OCI-LY7 (cell line): ENCODE results near the gene PLCL1. TPM values are rescaled to one million over a fixed set of nuclear protein-coding genes. Genes with fewer than 3 reads are reported as not detected.
A peak's percentile ranks its signal among the peaks of the same experiment; 100 is the strongest.

ENCODE experiments used
- BruUV-seq: library from RNA; stranded (reverse); fragments of 400-500 nt; replicated peaks from 2 replicates; lab custom pipeline; 2021; lab: Mats Ljungman, UMichigan
- CTCF ChIA-PET: fragments of 300-600 bp; sonication (Branson Sonifier 250); formaldehyde crosslinking; loops from one replicate; lab custom pipeline; 2022; ENCODE audit warnings: antibody characterized with exemption; ENCODE audit not compliant: unreplicated experiment; lab: Charles Lee
- POLR2A ChIA-PET: fragments of 300-600 bp; sonication (Branson Sonifier 250); formaldehyde crosslinking; loops from one replicate; lab custom pipeline; 2022; ENCODE audit warnings: antibody characterized with exemption; lab: Charles Lee
- DNase-seq: peaks from one replicate; pipeline ENCODE4 v3.0.0-alpha.2; 2015; ENCODE audit warnings: low spot score
- H2AFZ ChIP-seq: fragments of 200-600 bp; sonication (generic), shearing (Covaris generic); 2 replicates; pipeline ENCODE4 v1.6.1; 2014; ENCODE audit warnings: mild to moderate bottlenecking, antibody characterized with exemption, low read length, moderate library complexity
- H3K27ac ChIP-seq: fragments of 200-600 bp; sonication (generic); 2 replicates; pipeline ENCODE4 v1.5.1; 2014; ENCODE audit warnings: mixed run types, low read depth, mild to moderate bottlenecking, moderate library complexity, low read length, inconsistent platforms; ENCODE audit not compliant: poor library complexity, severe bottlenecking
- H3K36me3 ChIP-seq: fragments of 200-600 bp; sonication (generic); 2 replicates; pipeline ENCODE4 v1.6.1; 2014; ENCODE audit warnings: mild to moderate bottlenecking, antibody characterized with exemption, low read length, moderate library complexity, mixed read lengths; ENCODE audit not compliant: insufficient read depth
- H3K4me1 ChIP-seq: fragments of 200-600 bp; sonication (generic); 2 replicates; pipeline ENCODE4 v1.5.1; 2014; ENCODE audit warnings: mild to moderate bottlenecking, low read length; ENCODE audit not compliant: insufficient read depth, poor library complexity, severe bottlenecking
- H3K4me2 ChIP-seq: fragments of 200-600 bp; sonication (generic); 2 replicates; pipeline ENCODE4 v1.6.1; 2014; ENCODE audit warnings: mild to moderate bottlenecking, low read length
- H3K4me3 ChIP-seq: fragments of 200-600 bp; sonication (generic); 2 replicates; pipeline ENCODE4 v1.5.1; 2014; ENCODE audit warnings: mild to moderate bottlenecking, low read depth, low read length; ENCODE audit not compliant: poor library complexity, severe bottlenecking
- H3K79me2 ChIP-seq: fragments of 200-600 bp; sonication (generic); 2 replicates; pipeline ENCODE4 v1.6.1; 2016; ENCODE audit warnings: low read depth, mild to moderate bottlenecking, low read length, moderate library complexity, mixed read lengths; ENCODE audit not compliant: insufficient read depth
- H3K9me2 ChIP-seq: fragments of 200-600 bp; sonication (generic); 2 replicates; pipeline ENCODE4 v1.6.1; 2016; ENCODE audit warnings: mild to moderate bottlenecking, low read length, mixed read lengths; ENCODE audit not compliant: insufficient read depth
- H3K9me3 ChIP-seq: fragments of 200-600 bp; sonication (generic); 2 replicates; pipeline ENCODE4 v1.6.1; 2014; ENCODE audit warnings: mild to moderate bottlenecking, mixed run types, low read length, mixed read lengths
- H4K20me1 ChIP-seq: fragments of 200-600 bp; sonication (generic); 2 replicates; pipeline ENCODE4 v1.6.1; 2014; ENCODE audit warnings: mild to moderate bottlenecking, antibody characterized with exemption, low read length, moderate library complexity, mixed read lengths; ENCODE audit not compliant: insufficient read depth
- EZH2phosphoT487 ChIP-seq: fragments of 200-600 bp; sonication (generic); IDR thresholded peaks from 2 replicates; pipeline ENCODE4 v1.6.1; 2018; ENCODE audit warnings: low read depth, borderline replicate concordance, mild to moderate bottlenecking, mixed run types, antibody characterized with exemption, low read length, moderate library complexity, mixed read lengths
- intact Hi-C: fragments of 100-400 bp; cut with micrococcal nuclease; formaldehyde crosslinking; loops from one replicate; pipeline ENCODE4 v1.10.0; 2022; ENCODE audit not compliant: unreplicated experiment
- total RNA-seq, 2 experiments: library from RNA; depleted of rRNA in 1 of 2; stranded (reverse); fragments of >200 nt in 1 of 2; shearing (Covaris generic) in 1 of 2; gene quantifications; 2 replicates each; pipeline ENCODE4 v1.2.3, GENCODE V29; 2014 to 2022
- TF ChIP-seq, protein P1 (sequence below): fragments of 200-600 bp; sonication (generic); conservative IDR thresholded peaks from 2 replicates; pipeline ENCODE4 v1.5.1; 2014; ENCODE audit warnings: mild to moderate bottlenecking, antibody characterized with exemption, low read length, moderate library complexity, mixed read lengths

Gene PLCL1
- total RNA-seq, 2 experiments from 2014 or later = 0.03 TPM; not detected in 1

- no peaks in the 10 kb centered on the region for H3K9me2 ChIP-seq
- no peaks in the 10 kb centered on the region for H4K20me1 ChIP-seq
- CTCF ChIA-PET = interaction anchor here (0.5 kb wide), 1 partner anchor 71 kb away, joined by 3 read pairs; no protein-coding TSS in a partner anchor
- TF ChIP-seq, protein P1, sequence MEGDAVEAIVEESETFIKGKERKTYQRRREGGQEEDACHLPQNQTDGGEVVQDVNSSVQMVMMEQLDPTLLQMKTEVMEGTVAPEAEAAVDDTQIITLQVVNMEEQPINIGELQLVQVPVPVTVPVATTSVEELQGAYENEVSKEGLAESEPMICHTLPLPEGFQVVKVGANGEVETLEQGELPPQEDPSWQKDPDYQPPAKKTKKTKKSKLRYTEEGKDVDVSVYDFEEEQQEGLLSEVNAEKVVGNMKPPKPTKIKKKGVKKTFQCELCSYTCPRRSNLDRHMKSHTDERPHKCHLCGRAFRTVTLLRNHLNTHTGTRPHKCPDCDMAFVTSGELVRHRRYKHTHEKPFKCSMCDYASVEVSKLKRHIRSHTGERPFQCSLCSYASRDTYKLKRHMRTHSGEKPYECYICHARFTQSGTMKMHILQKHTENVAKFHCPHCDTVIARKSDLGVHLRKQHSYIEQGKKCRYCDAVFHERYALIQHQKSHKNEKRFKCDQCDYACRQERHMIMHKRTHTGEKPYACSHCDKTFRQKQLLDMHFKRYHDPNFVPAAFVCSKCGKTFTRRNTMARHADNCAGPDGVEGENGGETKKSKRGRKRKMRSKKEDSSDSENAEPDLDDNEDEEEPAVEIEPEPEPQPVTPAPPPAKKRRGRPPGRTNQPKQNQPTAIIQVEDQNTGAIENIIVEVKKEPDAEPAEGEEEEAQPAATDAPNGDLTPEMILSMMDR = peak; percentile 98
- no peak for TF ChIP-seq EZH2phosphoT487
- H3K79me2 ChIP-seq = no peaks in the 10 kb centered on the region
- POLR2A ChIA-PET = interaction anchor here (0.5 to 1.0 kb wide), 3 partner anchors 15 to 1213 kb away, joined by 4 to 6 read pairs (median 5); no protein-coding TSS in a partner anchor
- no TSS peak for BruUV-seq
- no peaks in the 10 kb centered on the region for H3K9me3 ChIP-seq
- no peak overlapping the region for H3K27ac ChIP-seq
- intact Hi-C loops = loop anchor here (1.0 to 10.0 kb wide), 4 partner anchors 71 to 1026 kb away; no protein-coding TSS in a partner anchor
- H3K4me2 ChIP-seq = no peak overlapping the region
- no peaks in the 10 kb centered on the region for H3K4me1 ChIP-seq
- H3K4me3 ChIP-seq = no peak overlapping the region
- DNase-seq = peak; percentile 47
- H3K36me3 ChIP-seq = no peaks in the 10 kb centered on the region
- H2AFZ ChIP-seq = no peak overlapping the region
These were observed 26.5 kb upstream of the PLCL1 start for GRCh38 chr2:197777823-197778407.

- intact Hi-C loops = loop anchor here (5.0 to 10.0 kb wide), 3 partner anchors 402 to 1027 kb away; no protein-coding TSS in a partner anchor
- no peak overlapping the region for H3K4me2 ChIP-seq
- no peaks in the 10 kb centered on the region for H3K9me2 ChIP-seq
- no peaks in the 10 kb centered on the region for H3K9me3 ChIP-seq
- DNase-seq = no peak
- H3K4me3 ChIP-seq = no peak overlapping the region
- no peaks in the 10 kb centered on the region for H3K36me3 ChIP-seq
- ChIA-PET CTCF (no interaction called here), POLR2A (no interaction called here)
- no peaks in the 10 kb centered on the region for H3K79me2 ChIP-seq
- no peaks in the 10 kb centered on the region for H4K20me1 ChIP-seq
- TF ChIP-seq, protein P1 = no peak
- TF ChIP-seq EZH2phosphoT487 = no peak
- H2AFZ ChIP-seq = no peak overlapping the region
- no peaks in the 10 kb centered on the region for H3K4me1 ChIP-seq
- no peak overlapping the region for H3K27ac ChIP-seq
- BruUV-seq = no TSS peak
These were observed 25.1 kb upstream of the PLCL1 start for GRCh38 chr2:197779261-197779660.

- Histone ChIP-seq H3K9me2 (no peaks in the 10 kb centered on the region), H3K9me3 (no peaks in the 10 kb centered on the region), H2AFZ (no peak overlapping the region), H3K27ac (no peak overlapping the region), H3K36me3 (no peaks in the 10 kb centered on the region), H3K4me3 (no peak overlapping the region), H3K79me2 (no peaks in the 10 kb centered on the region), H3K4me2 (no peak overlapping the region), H3K4me1 (no peaks in the 10 kb centered on the region), H4K20me1 (no peaks in the 10 kb centered on the region)
- ChIA-PET POLR2A (no interaction called here), CTCF (no interaction called here)
- DNase-seq = no peak
- intact Hi-C loops = no loop called here
- BruUV-seq = no TSS peak
- TF ChIP-seq EZH2phosphoT487 = no peak
- TF ChIP-seq, protein P1 = no peak
These were observed 22.3 kb upstream of the PLCL1 start for GRCh38 chr2:197782126-197782525.
